K562 (cell line): ENCODE data around the gene EFCAB12. TPM values are rescaled to one million over a fixed set of nuclear protein-coding genes. Genes with fewer than 3 reads are reported as not detected.

ENCODE experiments used
- ATAC-seq: fragments of 200-7000 bp; cut with Tn5 transposase; 3 replicates; pipeline ENCODE4 v1.9.1; 2020; ENCODE audit warnings: moderate library complexity
- BruUV-seq: library from RNA; stranded (reverse); fragments of 400-500 nt; replicated peaks from 2 replicates; lab custom pipeline; 2021; lab: Mats Ljungman, UMichigan
- CTCF ChIA-PET: fragments of 300-600 bp; formaldehyde crosslinking; extraction: SDS; loops from one replicate; lab custom pipeline; 2021; ENCODE audit warnings: low intra/inter-chr PET ratio; lab: Yijun Ruan, JAX
- POLR2A ChIA-PET: fragments of 300-600, 350-650 bp; sonication (Branson Sonifier 250); formaldehyde crosslinking; extraction: SDS; loops from one replicate; lab custom pipeline; 2021; ENCODE audit warnings: antibody characterized with exemption, inconsistent platforms; lab: Yijun Ruan, JAX
- DNase-seq, 4 experiments: peaks; one replicate each; pipeline versions ENCODE4 v3.0.0 to v3.0.0-alpha.2; 2011 to 2018; ENCODE audit warnings: low spot score in 3 of 4, mixed read lengths in 3 of 4; ENCODE audit errors: extremely low read depth in 1 of 4
- FAIRE-seq: peaks from 2 replicates; lab custom pipeline; 2011; peaks lifted over from hg19 to GRCh38; lab: Jason Lieb, UNC
- H2AFZ ChIP-seq: 2 replicates; pipeline ENCODE4 v1.6.0; 2011; ENCODE audit warnings: low read depth, low read length, control low read depth, inconsistent platforms
- H3K27ac ChIP-seq: fragments of 200-600 bp; 3 replicates; pipeline ENCODE4 v1.8.0; 2011; ENCODE audit warnings: low read depth, mild to moderate bottlenecking, control low read depth, inconsistent platforms, low read length, moderate library complexity, mixed read lengths; ENCODE audit errors: extremely low read depth
- H3K27me3 ChIP-seq, 2 experiments: fragments of 300-600 bp in 1 of 2; 2 replicates in 1 of 2; 3 replicates in 1 of 2; pipeline versions ENCODE4 v1.6.0 to v1.8.0; 2011; ENCODE audit warnings: inconsistent platforms in 2 of 2, low read length in 2 of 2, mild to moderate bottlenecking in 1 of 2, mixed read lengths in 1 of 2, moderate library complexity in 1 of 2; ENCODE audit not compliant: control insufficient read depth in 2 of 2, insufficient read depth in 2 of 2
- H3K36me3 ChIP-seq: fragments of 300-600 bp; 3 replicates; pipeline ENCODE4 v1.8.0; 2011; ENCODE audit warnings: mild to moderate bottlenecking, low read length, inconsistent platforms; ENCODE audit not compliant: control insufficient read depth, insufficient read depth
- H3K4me1 ChIP-seq, 2 experiments: fragments of 200-600 bp in 1 of 2; replicated peaks in 1 of 2; 2 replicates in 1 of 2; 3 replicates in 1 of 2; pipeline versions ENCODE4 v1.5.1 to v1.8.0; 2011; ENCODE audit warnings: inconsistent platforms in 2 of 2, low read length in 2 of 2, mild to moderate bottlenecking in 1 of 2, mixed read lengths in 1 of 2, moderate library complexity in 1 of 2; ENCODE audit not compliant: control insufficient read depth in 2 of 2, insufficient read depth in 2 of 2
- H3K4me2 ChIP-seq: 2 replicates; pipeline ENCODE4 v1.6.1; 2011; ENCODE audit warnings: low read length, control low read depth, inconsistent platforms, mixed read lengths; ENCODE audit not compliant: insufficient read depth
- H3K4me3 ChIP-seq: fragments of 200-600 bp; sonication (generic), shearing (Covaris generic); 2 replicates; pipeline ENCODE4 v1.5.1; 2016; ENCODE audit warnings: control low read depth, inconsistent platforms
- H3K79me2 ChIP-seq: fragments of 200-600 bp; 3 replicates; pipeline ENCODE4 v1.8.0; 2011; ENCODE audit warnings: low read length, inconsistent platforms; ENCODE audit not compliant: control insufficient read depth, insufficient read depth
- H3K9ac ChIP-seq, 2 experiments: 2 replicates each; pipeline versions ENCODE4 v1.6.0 to v1.6.1; 2011; ENCODE audit warnings: low read depth in 2 of 2, low read length in 2 of 2, control low read depth in 1 of 2, inconsistent platforms in 1 of 2, mild to moderate bottlenecking in 1 of 2, mixed read lengths in 1 of 2; ENCODE audit not compliant: insufficient read depth in 1 of 2
- H3K9me1 ChIP-seq: one replicate; pipeline ENCODE4 v1.6.0; 2011; ENCODE audit warnings: inconsistent platforms, mild to moderate bottlenecking, low read length, moderate library complexity; ENCODE audit not compliant: control insufficient read depth, insufficient read depth
- H3K9me3 ChIP-seq: replicated peaks from 2 replicates; pipeline ENCODE4 v1.5.1; 2011; ENCODE audit warnings: low read depth, low read length, inconsistent platforms; ENCODE audit not compliant: control insufficient read depth, insufficient read depth
- H4K20me1 ChIP-seq: replicated peaks from 2 replicates; pipeline ENCODE4 v1.6.1; 2011; ENCODE audit warnings: low read length, inconsistent platforms, mixed read lengths; ENCODE audit not compliant: control insufficient read depth, insufficient read depth
- BDP1 ChIP-seq: IDR thresholded peaks from 3 replicates; pipeline ENCODE4 v1.6.1; 2011; ENCODE audit not compliant: insufficient read length, insufficient read depth
- KAT8 ChIP-seq: fragments of 450-650 bp; IDR thresholded peaks from 2 replicates; pipeline ENCODE4 v1.6.1; 2016; ENCODE audit warnings: low read depth, mild to moderate bottlenecking
- NR2C1 ChIP-seq, 2 experiments: fragments of 450-650 bp; IDR thresholded peaks; 2 replicates each; pipeline ENCODE4 v1.6.1; 2017; ENCODE audit warnings: mild to moderate bottlenecking in 2 of 2, antibody characterized with exemption in 1 of 2, inconsistent platforms in 1 of 2, missing compliant biosample characterization in 1 of 2, missing genetic modification characterization in 1 of 2
- PHB ChIP-seq: fragments of 250-450 bp; sonication (Bioruptor Pico); IDR thresholded peaks from 2 replicates; pipeline ENCODE4 v1.5.0; 2021
- TGIF2 ChIP-seq: sonication (generic); formaldehyde crosslinking; IDR thresholded peaks from 2 replicates; pipeline ENCODE4 v1.8.1; 2022; ENCODE audit warnings: mild to moderate bottlenecking, missing genetic modification reagents, moderate library complexity
- YBX1 ChIP-seq: fragments of 450-650 bp; IDR thresholded peaks from 2 replicates; pipeline ENCODE4 v1.7.1; 2016; ENCODE audit warnings: mild to moderate bottlenecking
- ZNF41 ChIP-seq: fragments of 250-450 bp; sonication (Bioruptor Pico); conservative IDR thresholded peaks from 2 replicates; pipeline ENCODE4 v1.4.0; 2020; ENCODE audit warnings: mild to moderate bottlenecking
- WGBS: fragments of 100-300 bp; shearing (Covaris generic); methylation state at CpG from one replicate; pipeline ENCODE4 v1.1.6; 2016; ENCODE audit warnings: low coverage, mixed read lengths; ENCODE audit not compliant: insufficient coverage; ENCODE audit errors: missing lambda C conversion rate; 5-methylcytosine and 5-hydroxymethylcytosine counted together
- in situ Hi-C: fragments of 300-500 bp; cut with MboI; formaldehyde crosslinking; loops from 4 replicates; pipeline ENCODE4 v1.15.0; 2018; ENCODE audit warnings: inconsistent platforms, mixed read lengths
- intact Hi-C: fragments of 100-400 bp; cut with micrococcal nuclease; formaldehyde crosslinking; loops from 2 replicates; pipeline ENCODE4 v1.14.2; 2022
- polyA plus RNA-seq, 8 experiments: library from polyadenylated mRNA; depleted of rRNA in 4 of 8; stranded (reverse) in 5 of 8; unstranded in 3 of 8; fragments of >200 nt; fragmentation: Nextera tagmentation in 2 of 8; fragmentation: Illumina TruSeq in 1 of 8; extraction: Ambion mirVana in 2 of 8; extraction: Trizol in 1 of 8; gene quantifications; 2 replicates each; pipeline versions ENCODE4 v1.2.1 to v1.2.3, GENCODE V29; 2011 to 2014; ENCODE audit warnings: inconsistent platforms in 1 of 8, missing spikeins in 1 of 8
- total RNA-seq, 7 experiments: library from RNA; depleted of rRNA in 6 of 7; stranded (reverse); fragments of >200 nt in 6 of 7; fragmentation: Illumina TruSeq in 2 of 7; extraction: Trizol in 2 of 7; gene quantifications; 2 replicates each; pipeline versions ENCODE4 v1.2.1 to v1.2.3, GENCODE V29; 2011 to 2021; ENCODE audit warnings: low replicate concordance in 1 of 7
- TF ChIP-seq, protein P1 (sequence below), 2 experiments: fragments of 450-650 bp in 1 of 2; sonication (generic) in 1 of 2; formaldehyde crosslinking in 1 of 2; IDR thresholded peaks in 1 of 2; conservative IDR thresholded peaks in 1 of 2; 2 replicates each; pipeline versions ENCODE4 v1.6.1 to v1.8.1; 2016 to 2023; ENCODE audit warnings: mild to moderate bottlenecking in 2 of 2, moderate library complexity in 2 of 2, inconsistent platforms in 1 of 2, missing genetic modification reagents in 1 of 2
- TF ChIP-seq, protein P2 (sequence below): fragments of 450-650 bp; IDR thresholded peaks from 2 replicates; pipeline ENCODE4 v1.6.1; 2016; ENCODE audit warnings: mild to moderate bottlenecking, moderate library complexity
- TF ChIP-seq, protein P3 (sequence below): fragments of 250-450 bp; sonication (Bioruptor Pico); IDR thresholded peaks from 2 replicates; pipeline ENCODE4 v1.5.0; 2021

The EFCAB12 gene
- total and polyA plus RNA-seq, 9 of the 15 experiments (the other 6 are each of a cell fraction or from before 2014, with no cell fraction given): 0.08 to 0.95 (median 0.56) TPM; not detected in 1

DNA sequence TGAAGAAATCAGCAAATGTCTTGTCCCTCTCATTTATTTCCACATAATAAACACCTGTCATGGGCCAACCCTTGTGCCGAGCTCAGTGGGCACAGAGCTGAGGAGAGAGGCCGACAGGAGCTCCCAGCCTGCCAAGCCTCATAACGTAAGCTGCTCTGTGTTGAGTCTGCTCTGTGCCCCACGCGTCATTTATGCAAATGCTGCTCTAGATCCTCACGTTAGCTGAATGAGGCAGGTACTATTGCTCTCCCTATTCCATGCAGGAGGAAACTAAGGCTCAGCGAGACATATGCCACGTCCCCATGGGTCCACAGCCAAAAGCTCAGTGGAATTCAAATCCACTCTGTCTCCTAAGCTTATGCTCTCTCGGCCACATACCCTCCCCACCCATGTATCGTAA, 41.5 kb downstream of the EFCAB12 start:
- BruUV-seq: no TSS peak
- TF ChIP-seq NR2C1 (IDR thresholded peaks at IDR 0.05) (no peak), NR2C1 (tag; IDR thresholded peaks at IDR 0.05) (no peak), BDP1 (no peak), TGIF2 (CRISPR knock-in tag) (no peak), ZNF41 (CRISPR knock-in tag) (no peak), PHB (CRISPR knock-in tag) (no peak), KAT8 (no peak), YBX1 (no peak)
- TF ChIP-seq, protein P1, sequence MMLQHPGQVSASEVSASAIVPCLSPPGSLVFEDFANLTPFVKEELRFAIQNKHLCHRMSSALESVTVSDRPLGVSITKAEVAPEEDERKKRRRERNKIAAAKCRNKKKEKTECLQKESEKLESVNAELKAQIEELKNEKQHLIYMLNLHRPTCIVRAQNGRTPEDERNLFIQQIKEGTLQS (IDR thresholded peaks at IDR 0.05): no peak
- TF ChIP-seq, protein P1 (CRISPR knock-in tag; conservative IDR thresholded peaks at IDR 0.05): no peak
- TF ChIP-seq, protein P2, sequence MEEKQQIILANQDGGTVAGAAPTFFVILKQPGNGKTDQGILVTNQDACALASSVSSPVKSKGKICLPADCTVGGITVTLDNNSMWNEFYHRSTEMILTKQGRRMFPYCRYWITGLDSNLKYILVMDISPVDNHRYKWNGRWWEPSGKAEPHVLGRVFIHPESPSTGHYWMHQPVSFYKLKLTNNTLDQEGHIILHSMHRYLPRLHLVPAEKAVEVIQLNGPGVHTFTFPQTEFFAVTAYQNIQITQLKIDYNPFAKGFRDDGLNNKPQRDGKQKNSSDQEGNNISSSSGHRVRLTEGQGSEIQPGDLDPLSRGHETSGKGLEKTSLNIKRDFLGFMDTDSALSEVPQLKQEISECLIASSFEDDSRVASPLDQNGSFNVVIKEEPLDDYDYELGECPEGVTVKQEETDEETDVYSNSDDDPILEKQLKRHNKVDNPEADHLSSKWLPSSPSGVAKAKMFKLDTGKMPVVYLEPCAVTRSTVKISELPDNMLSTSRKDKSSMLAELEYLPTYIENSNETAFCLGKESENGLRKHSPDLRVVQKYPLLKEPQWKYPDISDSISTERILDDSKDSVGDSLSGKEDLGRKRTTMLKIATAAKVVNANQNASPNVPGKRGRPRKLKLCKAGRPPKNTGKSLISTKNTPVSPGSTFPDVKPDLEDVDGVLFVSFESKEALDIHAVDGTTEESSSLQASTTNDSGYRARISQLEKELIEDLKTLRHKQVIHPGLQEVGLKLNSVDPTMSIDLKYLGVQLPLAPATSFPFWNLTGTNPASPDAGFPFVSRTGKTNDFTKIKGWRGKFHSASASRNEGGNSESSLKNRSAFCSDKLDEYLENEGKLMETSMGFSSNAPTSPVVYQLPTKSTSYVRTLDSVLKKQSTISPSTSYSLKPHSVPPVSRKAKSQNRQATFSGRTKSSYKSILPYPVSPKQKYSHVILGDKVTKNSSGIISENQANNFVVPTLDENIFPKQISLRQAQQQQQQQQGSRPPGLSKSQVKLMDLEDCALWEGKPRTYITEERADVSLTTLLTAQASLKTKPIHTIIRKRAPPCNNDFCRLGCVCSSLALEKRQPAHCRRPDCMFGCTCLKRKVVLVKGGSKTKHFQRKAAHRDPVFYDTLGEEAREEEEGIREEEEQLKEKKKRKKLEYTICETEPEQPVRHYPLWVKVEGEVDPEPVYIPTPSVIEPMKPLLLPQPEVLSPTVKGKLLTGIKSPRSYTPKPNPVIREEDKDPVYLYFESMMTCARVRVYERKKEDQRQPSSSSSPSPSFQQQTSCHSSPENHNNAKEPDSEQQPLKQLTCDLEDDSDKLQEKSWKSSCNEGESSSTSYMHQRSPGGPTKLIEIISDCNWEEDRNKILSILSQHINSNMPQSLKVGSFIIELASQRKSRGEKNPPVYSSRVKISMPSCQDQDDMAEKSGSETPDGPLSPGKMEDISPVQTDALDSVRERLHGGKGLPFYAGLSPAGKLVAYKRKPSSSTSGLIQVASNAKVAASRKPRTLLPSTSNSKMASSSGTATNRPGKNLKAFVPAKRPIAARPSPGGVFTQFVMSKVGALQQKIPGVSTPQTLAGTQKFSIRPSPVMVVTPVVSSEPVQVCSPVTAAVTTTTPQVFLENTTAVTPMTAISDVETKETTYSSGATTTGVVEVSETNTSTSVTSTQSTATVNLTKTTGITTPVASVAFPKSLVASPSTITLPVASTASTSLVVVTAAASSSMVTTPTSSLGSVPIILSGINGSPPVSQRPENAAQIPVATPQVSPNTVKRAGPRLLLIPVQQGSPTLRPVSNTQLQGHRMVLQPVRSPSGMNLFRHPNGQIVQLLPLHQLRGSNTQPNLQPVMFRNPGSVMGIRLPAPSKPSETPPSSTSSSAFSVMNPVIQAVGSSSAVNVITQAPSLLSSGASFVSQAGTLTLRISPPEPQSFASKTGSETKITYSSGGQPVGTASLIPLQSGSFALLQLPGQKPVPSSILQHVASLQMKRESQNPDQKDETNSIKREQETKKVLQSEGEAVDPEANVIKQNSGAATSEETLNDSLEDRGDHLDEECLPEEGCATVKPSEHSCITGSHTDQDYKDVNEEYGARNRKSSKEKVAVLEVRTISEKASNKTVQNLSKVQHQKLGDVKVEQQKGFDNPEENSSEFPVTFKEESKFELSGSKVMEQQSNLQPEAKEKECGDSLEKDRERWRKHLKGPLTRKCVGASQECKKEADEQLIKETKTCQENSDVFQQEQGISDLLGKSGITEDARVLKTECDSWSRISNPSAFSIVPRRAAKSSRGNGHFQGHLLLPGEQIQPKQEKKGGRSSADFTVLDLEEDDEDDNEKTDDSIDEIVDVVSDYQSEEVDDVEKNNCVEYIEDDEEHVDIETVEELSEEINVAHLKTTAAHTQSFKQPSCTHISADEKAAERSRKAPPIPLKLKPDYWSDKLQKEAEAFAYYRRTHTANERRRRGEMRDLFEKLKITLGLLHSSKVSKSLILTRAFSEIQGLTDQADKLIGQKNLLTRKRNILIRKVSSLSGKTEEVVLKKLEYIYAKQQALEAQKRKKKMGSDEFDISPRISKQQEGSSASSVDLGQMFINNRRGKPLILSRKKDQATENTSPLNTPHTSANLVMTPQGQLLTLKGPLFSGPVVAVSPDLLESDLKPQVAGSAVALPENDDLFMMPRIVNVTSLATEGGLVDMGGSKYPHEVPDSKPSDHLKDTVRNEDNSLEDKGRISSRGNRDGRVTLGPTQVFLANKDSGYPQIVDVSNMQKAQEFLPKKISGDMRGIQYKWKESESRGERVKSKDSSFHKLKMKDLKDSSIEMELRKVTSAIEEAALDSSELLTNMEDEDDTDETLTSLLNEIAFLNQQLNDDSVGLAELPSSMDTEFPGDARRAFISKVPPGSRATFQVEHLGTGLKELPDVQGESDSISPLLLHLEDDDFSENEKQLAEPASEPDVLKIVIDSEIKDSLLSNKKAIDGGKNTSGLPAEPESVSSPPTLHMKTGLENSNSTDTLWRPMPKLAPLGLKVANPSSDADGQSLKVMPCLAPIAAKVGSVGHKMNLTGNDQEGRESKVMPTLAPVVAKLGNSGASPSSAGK: no peak
- TF ChIP-seq, protein P3, sequence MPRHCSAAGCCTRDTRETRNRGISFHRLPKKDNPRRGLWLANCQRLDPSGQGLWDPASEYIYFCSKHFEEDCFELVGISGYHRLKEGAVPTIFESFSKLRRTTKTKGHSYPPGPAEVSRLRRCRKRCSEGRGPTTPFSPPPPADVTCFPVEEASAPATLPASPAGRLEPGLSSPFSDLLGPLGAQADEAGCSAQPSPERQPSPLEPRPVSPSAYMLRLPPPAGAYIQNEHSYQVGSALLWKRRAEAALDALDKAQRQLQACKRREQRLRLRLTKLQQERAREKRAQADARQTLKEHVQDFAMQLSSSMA (CRISPR knock-in tag): no peak

More for the DNA sequence above, 41.5 kb downstream of the EFCAB12 start:
- Histone ChIP-seq H3K9me1 (no peaks in the 10 kb centered on the region), H3K4me3 (no peak overlapping the region), H3K36me3 (peaks cover 41% of the 10 kb centered on the region; the same call in 2 of the 3 replicates), H3K4me1 (peaks cover 0 to 2% of the 10 kb centered on the region in 2 experiments; a peak in 3 of 5 replicates), H4K20me1 (no peaks in the 10 kb centered on the region), H3K27me3 (no peaks in the 10 kb centered on the region), H3K9ac (no peak overlapping the region), H3K9me3 (no peaks in the 10 kb centered on the region), H3K4me2 (no peak overlapping the region), H3K79me2 (no peaks in the 10 kb centered on the region), H3K27ac (no peak overlapping the region), H2AFZ (no peak overlapping the region)
- no peak for DNase-seq
- in situ Hi-C loops (loop anchor here (25.0 kb wide), 1 partner anchor 425 kb away; no protein-coding TSS in a partner anchor), intact Hi-C loops (loop anchor here (10.0 kb wide), 1 partner anchor 218 kb away; the partner anchor contains the start of gene PLXND1)
- POLR2A ChIA-PET: no interaction called here
- 97% methylated on average over 9 of the region's 10 CpGs for WGBS
- no peak for ATAC-seq
- CTCF ChIA-PET: no interaction called here
- no peak for FAIRE-seq
